ENCODE data around the gene ABCA1.
"Not testable (repeated sequence)": the region's sequence is repeated elsewhere in the genome, so short reads cannot be mapped to it uniquely, and the experiment has no call there.

The ABCA1 gene, protein sequence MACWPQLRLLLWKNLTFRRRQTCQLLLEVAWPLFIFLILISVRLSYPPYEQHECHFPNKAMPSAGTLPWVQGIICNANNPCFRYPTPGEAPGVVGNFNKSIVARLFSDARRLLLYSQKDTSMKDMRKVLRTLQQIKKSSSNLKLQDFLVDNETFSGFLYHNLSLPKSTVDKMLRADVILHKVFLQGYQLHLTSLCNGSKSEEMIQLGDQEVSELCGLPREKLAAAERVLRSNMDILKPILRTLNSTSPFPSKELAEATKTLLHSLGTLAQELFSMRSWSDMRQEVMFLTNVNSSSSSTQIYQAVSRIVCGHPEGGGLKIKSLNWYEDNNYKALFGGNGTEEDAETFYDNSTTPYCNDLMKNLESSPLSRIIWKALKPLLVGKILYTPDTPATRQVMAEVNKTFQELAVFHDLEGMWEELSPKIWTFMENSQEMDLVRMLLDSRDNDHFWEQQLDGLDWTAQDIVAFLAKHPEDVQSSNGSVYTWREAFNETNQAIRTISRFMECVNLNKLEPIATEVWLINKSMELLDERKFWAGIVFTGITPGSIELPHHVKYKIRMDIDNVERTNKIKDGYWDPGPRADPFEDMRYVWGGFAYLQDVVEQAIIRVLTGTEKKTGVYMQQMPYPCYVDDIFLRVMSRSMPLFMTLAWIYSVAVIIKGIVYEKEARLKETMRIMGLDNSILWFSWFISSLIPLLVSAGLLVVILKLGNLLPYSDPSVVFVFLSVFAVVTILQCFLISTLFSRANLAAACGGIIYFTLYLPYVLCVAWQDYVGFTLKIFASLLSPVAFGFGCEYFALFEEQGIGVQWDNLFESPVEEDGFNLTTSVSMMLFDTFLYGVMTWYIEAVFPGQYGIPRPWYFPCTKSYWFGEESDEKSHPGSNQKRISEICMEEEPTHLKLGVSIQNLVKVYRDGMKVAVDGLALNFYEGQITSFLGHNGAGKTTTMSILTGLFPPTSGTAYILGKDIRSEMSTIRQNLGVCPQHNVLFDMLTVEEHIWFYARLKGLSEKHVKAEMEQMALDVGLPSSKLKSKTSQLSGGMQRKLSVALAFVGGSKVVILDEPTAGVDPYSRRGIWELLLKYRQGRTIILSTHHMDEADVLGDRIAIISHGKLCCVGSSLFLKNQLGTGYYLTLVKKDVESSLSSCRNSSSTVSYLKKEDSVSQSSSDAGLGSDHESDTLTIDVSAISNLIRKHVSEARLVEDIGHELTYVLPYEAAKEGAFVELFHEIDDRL (N-terminal part only)

DNA sequence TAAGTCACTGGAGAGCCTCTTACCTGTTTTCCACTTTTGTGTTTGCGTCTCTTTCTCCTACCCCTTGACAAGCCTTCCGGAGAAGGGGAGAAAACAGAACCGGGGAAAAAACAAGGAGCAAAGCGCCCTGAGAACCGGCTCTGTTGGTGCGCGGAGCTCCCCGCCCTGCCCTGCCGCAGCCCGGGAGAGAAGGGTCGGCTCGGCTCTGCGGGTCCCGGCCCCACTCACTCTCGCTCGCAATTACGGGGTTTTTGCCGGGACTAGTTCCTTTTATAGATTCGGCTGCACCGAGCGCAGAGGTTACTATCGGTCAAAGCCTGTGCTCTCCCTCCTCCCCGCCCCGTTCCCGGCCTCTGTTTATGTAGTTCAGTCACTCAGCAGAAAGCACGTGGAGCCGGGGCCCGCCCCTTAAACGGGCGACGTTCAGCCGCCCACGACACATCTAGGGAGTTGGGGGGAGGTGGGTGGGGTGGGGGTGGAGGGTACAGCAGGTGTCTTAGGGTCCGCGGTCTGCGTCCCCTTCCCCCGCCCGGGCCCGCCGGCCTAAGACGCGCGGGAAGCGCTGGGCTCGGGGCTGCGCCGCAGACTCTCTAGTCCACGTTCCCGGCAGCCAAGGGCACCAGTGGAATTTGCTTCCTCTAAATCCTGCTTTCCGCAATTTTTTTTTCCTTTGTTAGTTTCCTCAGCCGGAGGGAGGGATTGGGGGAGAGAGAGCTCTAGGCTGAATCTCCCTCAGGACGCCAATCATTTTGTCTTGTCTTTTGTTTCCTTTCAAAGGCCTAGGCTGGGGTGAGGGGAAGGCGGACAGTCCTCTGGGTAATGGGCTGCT is at the start of gene ABCA1:
TSS of gene ABCA1 (minus strand) at position 244 of the 829 bp plus-strand sequence. CDS start 24,476 bp downstream, outside the sequence.
- DNase-seq (ENCODE audit: low spot score) = peak; percentile 65

DNA sequence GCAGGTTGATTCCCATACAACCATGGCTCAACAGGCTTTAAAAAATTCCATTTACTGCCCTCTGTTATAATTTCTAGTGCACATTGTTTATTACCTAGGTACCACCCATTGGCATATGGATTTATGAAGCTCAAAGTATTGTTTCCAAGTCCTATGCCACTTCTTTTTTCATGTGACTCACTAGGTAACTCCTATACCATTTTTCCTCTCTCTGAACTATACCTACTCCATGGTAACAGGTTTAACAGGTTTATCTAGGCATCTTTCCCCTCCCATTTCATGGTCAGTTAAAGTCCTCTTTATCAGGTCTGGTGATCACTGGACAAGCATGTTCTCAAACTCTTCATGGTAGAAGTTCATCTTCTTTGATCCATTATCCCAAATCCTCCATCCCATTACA is 49.6 kb upstream of the ABCA1 start:
- no peak for DNase-seq (ENCODE audit: low spot score)

DNA sequence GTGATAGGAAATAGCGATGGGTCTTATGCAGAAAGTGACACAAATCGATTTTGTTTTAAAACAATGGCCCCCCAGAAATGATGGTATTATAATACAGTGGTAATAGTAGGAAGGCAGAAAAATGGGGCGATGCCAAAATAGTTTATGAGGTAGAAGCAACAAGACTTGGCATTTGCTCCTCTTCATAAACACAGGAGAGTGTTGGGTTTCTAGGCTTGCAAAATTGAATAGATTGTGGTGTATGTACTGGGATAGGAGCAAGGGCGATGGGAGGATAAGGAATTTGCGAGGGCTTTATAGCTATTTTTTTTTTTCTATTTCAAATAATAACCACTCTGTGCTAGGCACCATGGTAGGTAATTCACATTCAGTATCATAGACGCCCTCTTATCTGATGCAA is 49.2 kb upstream of the ABCA1 start:
- no peak for DNase-seq (ENCODE audit: low spot score)

DNA sequence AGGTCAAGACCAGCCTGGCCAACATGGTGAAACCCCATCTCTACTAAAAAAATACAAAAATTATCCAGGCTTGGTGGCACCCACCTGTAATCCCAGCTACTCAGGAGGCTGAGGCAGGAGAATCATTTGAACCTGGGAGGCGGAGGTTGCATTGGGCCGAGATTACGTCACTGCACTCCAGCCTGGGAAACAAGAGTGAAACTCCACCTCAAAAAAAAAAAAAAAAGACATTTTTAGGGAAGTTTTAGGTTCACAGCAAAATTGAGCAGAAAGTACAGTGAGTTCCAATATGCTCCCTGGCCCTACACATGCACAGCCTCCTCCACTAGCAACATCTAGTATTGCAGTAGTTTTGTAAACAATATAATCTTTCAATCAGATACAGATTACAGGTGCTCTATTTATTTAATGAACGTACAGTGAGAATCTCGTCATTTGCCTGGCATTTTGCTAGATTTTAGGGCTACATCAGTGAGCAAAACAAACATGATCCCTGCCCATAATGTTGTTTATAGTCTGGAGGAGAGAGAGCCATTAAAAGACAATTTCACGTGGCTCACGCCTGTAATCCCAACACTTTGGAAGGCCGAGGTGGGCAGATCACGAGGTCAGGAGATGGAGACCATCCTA is 48.1 kb upstream of the ABCA1 start:
- not testable (repeated sequence) for DNase-seq (ENCODE audit: low spot score)

DNA sequence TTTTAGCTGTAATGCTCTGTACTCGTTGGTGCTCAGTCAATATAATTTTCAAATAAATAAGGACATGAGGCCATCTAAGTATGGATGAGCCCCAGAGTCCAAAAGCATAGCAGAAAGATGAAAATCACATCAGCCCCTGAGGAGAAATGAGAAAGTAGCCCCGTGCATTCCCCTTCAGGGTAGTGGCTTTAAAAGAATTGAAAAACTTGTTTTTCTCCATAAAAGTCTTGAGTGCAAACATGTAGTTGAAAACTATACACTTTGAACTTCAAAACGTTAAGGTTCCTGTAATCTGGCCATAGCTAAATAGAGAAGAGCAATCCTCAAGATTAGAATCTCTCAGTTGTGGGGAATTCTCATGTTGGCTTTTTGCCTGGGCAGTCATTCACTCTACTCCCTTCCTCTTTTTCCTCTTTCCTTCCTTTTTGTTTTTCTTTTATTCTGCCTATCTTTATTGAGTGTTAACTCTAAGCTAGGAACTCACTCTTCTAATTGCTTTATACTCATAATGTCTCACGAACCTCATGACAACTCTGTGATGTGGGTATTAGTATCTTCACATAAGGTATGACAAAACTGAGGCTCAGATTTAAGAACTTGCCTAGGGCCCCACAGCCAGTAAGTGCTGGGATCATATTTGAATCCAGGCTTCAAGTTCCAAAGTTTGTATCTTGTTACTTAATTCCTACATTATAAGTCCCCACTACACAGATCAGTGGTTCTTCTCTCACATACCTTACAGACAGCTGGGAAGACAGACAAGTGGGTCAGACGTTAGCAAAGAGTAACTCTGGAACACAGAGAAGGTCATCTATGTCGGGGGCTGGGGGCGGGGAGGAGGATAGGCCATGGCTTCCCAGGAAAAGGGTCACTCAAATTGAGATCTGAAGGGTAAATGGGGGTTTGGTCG is 46.4 kb upstream of the ABCA1 start:
- no peak for DNase-seq (ENCODE audit: low spot score)

DNA sequence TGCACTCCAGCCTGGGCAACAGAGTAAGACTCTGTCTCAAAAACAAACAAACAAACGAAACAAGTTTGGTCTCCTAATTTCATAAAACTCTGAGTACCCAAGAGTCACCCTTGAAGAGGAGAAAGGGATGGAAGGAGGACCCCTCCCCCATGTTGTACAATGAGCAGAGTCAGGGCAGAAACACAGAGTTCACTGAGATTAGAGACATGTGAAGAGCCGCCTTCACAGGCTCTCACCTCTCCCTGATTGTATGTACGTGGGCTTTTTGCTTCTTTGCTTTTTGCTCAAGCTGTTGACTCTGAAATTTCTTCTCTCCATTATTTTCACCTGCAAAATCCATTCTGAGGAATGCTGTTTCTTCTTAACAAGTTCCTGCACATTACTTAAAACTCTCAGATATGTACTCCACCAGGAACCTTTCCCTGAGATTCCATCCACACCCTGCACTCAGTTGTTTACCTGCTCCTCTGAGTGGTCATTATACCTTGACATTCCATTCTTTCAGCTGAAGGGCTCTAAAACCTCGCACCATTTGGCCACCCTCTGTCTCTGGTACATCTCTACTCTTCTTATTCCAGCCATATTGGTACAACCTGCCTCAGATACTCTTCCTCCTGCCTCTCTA is 44.4 kb upstream of the ABCA1 start:
- DNase-seq (ENCODE audit: low spot score) = no peak

DNA sequence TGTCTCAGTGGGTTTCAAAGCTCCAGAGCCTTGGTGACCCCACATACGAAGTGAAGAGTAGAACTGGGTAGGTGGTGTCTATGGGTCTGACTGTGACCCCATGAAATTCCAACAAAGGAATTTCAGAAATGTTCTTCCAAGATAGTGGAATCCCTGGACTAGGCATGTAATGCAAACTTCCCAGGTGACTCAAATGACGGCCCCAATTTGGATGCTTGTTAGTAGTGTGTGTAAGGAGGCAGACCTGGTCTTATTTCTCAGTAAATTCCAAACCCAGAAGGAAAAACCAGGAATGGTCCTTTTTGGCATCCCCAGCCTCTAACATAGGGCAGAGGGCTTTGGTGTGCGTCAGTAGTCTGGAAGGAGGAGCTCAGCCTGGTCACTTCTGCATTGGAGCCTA is 43.6 kb upstream of the ABCA1 start:
- DNase-seq (ENCODE audit: low spot score) = no peak

DNA sequence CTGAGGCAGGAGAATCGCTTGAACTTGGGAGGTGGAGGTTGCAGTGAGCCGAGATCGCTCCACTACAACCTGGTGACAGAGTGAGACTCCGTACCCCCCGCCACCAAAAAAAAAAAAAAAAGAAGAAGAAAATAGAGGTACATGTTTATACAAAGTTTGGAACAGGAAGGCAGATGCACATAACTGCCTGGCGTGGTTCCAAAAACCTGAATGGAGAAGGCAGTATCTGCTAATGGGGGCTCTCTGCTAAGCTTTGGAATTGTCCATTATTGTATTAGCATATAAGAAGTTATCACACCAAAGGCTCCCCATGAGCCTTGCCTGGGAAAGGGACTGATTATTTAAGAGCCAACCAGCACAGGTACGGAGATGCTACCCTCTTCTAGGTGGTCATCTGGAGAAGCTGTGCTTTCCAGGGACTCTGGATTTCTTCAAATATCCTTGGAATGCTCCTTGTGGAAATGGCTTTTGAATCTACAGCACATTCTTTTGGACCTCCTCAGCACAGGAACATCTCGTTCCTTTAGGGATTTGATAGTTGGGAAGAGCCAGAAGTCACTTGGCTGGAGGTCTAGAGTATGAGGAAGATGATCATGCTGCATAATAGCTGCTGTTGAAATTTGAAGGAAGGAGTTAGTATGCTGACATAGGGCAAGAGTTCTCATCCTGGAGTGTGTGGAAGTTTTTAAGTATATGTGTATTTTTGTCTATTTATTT is 42.5 kb upstream of the ABCA1 start:
- no peak for DNase-seq (ENCODE audit: low spot score)

DNA sequence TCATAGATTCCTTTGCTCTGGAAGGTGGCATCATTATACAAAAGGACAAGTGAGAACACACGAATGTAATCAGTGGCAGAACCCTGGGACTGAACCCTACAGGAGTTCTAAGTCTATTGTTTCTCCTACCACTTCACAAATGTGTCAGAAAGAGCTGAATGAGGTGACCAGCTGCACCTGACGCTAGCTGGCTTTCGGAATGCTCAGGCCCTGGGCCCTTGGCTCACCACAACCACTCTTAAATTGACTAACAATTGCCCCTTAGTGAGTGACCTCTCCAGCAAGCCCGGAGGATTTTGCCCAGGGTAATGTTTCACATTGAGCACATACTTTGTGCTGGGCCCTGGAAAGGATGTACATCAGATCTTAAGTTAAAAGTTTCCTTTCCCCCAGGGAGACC is 41.2 kb upstream of the ABCA1 start:
- DNase-seq (ENCODE audit: low spot score) = no peak

DNA sequence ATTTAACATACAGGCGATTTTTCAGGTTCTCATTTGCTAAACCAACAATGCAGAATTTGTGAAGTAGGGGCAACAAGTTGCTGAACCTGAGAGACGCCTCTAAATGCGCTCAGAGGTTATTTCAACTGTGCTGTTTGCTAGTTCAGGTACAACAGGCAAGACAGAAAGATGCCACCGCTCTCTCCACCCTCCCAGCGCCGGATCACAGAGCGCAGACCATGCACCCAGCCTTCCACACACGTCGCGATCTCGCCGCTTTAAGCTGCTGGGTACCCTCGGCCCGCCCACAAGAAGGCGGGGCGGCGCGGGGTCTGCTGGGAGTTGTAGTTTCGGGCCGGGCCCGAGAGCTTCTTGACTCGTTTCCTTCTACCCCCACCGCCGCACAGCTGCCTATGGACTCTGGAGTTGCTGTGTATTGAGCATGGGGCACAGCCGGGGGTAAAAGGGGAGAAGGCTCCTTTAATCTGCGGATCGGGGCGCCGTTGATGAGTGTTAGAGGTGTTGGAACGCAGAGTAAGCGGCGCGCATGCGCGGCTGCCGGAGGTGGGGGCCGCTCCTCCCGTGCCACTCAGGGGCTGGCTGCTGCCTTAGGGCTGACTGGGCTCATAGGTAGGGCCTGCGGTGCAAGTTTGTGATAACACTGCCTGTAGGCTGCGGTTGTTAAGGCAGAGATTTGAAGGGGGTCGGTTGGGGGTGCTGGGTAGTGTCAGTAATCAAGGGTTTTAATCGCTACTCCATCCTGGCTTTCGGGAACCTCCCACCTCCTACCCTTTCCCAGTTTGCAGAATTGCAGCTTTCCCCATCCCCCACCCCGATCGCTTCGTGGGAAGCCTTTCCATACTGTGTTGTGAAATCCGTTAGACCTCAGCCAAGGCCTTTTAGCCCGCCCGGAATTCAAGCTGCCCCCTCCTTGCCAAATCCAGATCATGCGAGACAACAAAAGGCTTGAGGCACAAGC is 40.3 kb upstream of the ABCA1 start:
- peak; percentile 96 for DNase-seq (ENCODE audit: low spot score)

DNA sequence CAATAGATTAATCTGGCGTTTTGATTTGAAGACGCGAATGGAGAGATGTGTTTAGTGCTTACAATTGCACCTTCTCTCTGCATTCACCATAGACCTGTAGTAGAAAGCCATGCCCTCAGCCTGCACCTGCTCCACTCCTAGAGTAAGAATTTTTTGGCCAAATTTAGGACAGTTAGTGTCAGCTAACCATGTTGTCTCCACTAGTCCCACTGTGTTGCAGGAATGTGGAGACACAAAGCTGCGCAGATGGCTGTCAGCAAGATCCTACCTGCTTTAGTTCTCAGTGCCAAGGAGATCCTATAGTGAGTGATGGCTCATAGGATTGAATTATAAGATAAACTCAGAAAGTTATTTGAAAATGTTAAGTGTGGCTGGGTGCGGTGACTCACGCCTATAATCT is 35.1 kb upstream of the ABCA1 start:
- no peak for DNase-seq (ENCODE audit: low spot score)

DNA sequence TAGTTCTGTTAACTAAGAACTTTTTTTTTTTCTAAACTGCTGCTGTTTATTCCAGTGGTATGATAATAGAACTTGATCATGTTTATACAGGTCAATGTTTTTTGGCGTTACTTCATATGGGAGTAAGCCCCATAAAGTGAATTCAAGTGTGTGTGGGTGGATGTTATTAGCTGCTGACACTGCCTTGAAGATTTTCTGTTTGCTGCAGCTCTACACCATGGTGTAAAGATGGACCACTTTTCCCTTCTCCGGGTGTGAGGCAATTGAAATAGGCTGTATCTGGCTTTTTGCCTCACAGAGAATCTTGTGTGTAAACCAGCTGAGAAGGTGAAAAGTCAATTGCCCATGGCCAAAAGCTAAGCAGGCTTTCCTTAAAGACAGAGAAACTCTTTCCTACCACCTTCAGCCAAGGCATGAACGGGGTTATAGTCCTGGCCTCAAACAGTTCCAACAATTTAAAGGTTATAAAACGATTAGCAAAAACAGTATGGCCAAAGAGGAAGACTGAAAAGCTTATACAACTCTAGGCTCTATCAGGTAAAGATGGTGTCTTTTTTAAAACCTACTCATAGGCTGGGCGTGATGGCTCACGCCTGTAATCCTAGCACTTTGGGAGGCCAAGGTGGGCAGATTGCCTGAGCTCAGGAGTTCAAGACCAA is 33.9 kb upstream of the ABCA1 start:
- no peak for DNase-seq (ENCODE audit: low spot score)

DNA sequence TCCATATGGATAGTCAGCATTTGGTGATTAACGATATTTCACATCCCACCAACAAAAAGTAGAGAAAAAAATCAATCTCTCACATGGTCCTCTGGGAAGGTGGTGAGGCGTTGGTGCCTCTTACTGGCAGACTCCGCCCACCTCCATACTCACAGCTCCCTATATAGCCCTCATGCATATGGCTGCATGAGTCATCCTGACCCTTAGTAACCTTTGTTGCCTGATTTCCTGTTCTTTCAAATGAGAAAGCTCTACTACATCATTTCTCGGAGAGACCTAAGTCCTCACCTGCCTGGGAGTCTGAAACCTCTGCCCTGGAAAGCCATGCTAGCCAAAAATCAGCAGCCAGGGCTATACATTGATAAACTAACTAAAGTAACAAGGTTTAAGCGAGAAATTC is 33.3 kb upstream of the ABCA1 start:
- DNase-seq (ENCODE audit: low spot score) = no peak

DNA sequence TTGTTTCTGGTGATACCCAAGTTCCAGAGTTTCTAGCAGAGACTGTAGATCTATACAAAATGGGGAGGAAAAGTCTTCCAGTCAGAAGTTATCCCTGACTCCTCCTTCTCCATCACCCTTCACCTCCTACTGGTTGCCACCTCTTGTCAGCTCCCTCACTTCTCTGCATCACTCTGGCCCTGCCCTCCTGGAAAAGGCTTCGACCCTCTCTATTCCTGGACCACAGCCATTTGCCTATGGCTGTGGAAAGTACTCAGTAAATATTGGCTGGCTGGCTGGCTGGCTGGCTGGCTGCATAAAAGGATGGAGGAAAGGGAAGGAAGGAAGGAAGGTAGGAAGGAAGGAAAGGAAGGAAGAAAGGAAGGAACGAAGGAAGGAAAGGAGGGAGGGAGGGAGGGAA is 32.7 kb upstream of the ABCA1 start:
- DNase-seq (ENCODE audit: low spot score) = no peak

DNA sequence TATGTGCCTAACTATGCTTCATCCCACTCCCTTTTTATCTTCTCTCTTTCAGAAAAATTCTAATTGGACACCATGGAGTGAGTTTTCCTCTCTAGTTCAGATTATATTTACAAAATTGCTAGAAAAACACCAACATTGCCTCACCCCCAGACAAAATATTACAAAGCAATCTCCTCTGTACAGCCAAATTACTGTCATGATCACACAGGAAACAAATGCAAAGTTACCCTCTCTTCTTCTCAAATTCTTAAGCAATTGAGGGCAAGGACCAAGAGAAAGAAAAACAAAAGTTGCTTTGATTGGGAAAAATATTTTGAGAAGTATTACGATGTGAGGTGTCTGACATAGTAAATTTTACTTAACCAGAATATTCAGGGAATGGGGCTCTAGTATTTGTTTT is 30.8 kb upstream of the ABCA1 start:
- no peak for DNase-seq (ENCODE audit: low spot score)

DNA sequence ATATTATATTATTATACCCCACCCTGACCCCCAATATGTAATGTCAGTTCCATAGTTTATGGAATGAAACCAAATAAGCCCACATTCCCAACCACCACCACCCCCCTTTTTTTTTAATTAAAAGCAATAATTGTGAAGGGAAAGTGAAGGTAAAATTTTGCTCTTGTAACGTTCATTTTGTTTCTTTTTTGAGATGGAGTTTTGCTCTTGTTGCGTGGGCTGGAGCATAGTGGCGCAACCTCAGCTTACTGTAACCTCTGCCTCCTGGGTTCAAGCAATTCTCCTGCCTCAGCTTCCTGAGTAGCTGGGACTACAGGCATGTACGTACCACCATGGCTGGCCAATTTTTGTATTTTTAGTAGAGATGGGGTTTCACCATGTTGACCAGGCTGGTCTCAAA is 30.1 kb upstream of the ABCA1 start:
- DNase-seq (ENCODE audit: low spot score) = not testable (repeated sequence)

DNA sequence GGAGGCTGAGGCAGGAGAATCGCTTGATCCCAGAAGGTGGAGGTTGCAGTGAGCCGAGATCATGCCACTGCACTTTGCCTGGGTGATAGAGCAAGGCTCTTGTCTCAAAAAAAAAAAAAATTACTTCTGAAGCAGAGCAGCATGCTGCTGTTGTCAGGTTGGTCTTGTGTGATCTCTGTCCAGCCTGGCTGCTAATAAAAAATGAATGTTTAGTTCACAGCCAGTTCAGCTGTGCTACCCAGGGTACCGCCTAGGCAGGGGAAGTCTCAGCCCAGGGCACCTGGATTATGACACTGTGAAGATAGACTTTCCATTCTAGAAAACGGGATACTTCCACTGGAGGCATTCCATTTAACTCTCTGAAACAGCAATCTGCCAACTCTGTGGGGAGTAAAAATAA is 23.5 kb upstream of the ABCA1 start:
- no peak for DNase-seq (ENCODE audit: low spot score)

Data from D341Med (cell line).